DOHH2 (cell line): ENCODE measurements around the gene NUDT19.

Source experiments
- H3F3A ChIP-seq: fragments of 200-600 bp; sonication (generic), shearing (Covaris generic); 2 replicates; pipeline ENCODE4 v1.6.0; 2016; ENCODE audit warnings: antibody characterized with exemption, mild to moderate bottlenecking; ENCODE audit not compliant: control insufficient read depth, insufficient read depth
- H3K27ac ChIP-seq: fragments of 200-600 bp; sonication (generic); 2 replicates; pipeline ENCODE4 v1.5.1; 2014; ENCODE audit warnings: low read depth, mild to moderate bottlenecking, low read length, moderate library complexity
- H3K27me3 ChIP-seq: fragments of 200-600 bp; sonication (generic); 2 replicates; pipeline ENCODE4 v1.6.1; 2014; ENCODE audit warnings: mild to moderate bottlenecking, low read length, mixed read lengths; ENCODE audit not compliant: control insufficient read depth
- H3K36me3 ChIP-seq: fragments of 200-600 bp; sonication (generic); 2 replicates; pipeline ENCODE4 v1.6.1; 2014; ENCODE audit warnings: mild to moderate bottlenecking, low read length, moderate library complexity, mixed read lengths; ENCODE audit not compliant: control insufficient read depth
- H3K4me1 ChIP-seq: fragments of 200-600 bp; sonication (generic); 2 replicates; pipeline ENCODE4 v1.6.1; 2014; ENCODE audit warnings: mild to moderate bottlenecking, low read length, mixed read lengths; ENCODE audit not compliant: control insufficient read depth
- H3K4me2 ChIP-seq: fragments of 200-600 bp; sonication (generic); 2 replicates; pipeline ENCODE4 v1.6.0; 2014; ENCODE audit warnings: mild to moderate bottlenecking, low read length, moderate library complexity
- H3K4me3 ChIP-seq: fragments of 200-600 bp; sonication (generic); 2 replicates; pipeline ENCODE4 v1.5.1; 2014; ENCODE audit warnings: mild to moderate bottlenecking, low read length, mixed read lengths
- H3K79me2 ChIP-seq: fragments of 200-600 bp; sonication (generic); 2 replicates; pipeline ENCODE4 v1.6.1; 2014; ENCODE audit warnings: mild to moderate bottlenecking, low read length, mixed read lengths; ENCODE audit not compliant: control insufficient read depth
- H3K9me2 ChIP-seq: fragments of 200-600 bp; sonication (generic); replicated peaks from 2 replicates; pipeline ENCODE4 v1.6.1; 2014; ENCODE audit warnings: mild to moderate bottlenecking, low read length, mixed read lengths; ENCODE audit not compliant: control insufficient read depth
- H3K9me3 ChIP-seq: fragments of 200-600 bp; sonication (generic); 2 replicates; pipeline ENCODE4 v1.6.1; 2014; ENCODE audit warnings: antibody characterized with exemption, low read length, mixed read lengths; ENCODE audit not compliant: control insufficient read depth, insufficient read depth
- H4K20me1 ChIP-seq: fragments of 200-600 bp; sonication (generic); 2 replicates; pipeline ENCODE4 v1.6.0; 2014; ENCODE audit warnings: low read depth, mild to moderate bottlenecking, antibody characterized with exemption, low read length, moderate library complexity; ENCODE audit not compliant: control insufficient read depth, insufficient read depth
- EZH2phosphoT487 ChIP-seq: fragments of 200-600 bp; sonication (generic); IDR thresholded peaks from 2 replicates; pipeline ENCODE4 v1.6.1; 2017; ENCODE audit warnings: borderline replicate concordance, mild to moderate bottlenecking, antibody characterized with exemption, low read length, moderate library complexity, mixed read lengths
- TF ChIP-seq, protein P1 (sequence below): fragments of 200-600 bp; sonication (generic); IDR thresholded peaks from one replicate; pipeline ENCODE4 v1.5.1; 2014; ENCODE audit warnings: antibody characterized with exemption, mild to moderate bottlenecking, low read depth, low read length; ENCODE audit not compliant: poor library complexity, severe bottlenecking

NUDT19 gene

GRCh38 chr19:32691291-32691951, at the start of gene NUDT19:
NUDT19 (plus strand) TSS chr19:32691821; CDS start chr19:32691961, 140 bp downstream.
- Histone ChIP-seq H3K4me3 (peak within 1 kb of the TSS; percentile 99), H3K4me1 (peaks cover 37% of the 10 kb centered on the region), H3K9me2 (no peaks in the 10 kb centered on the region), H3K36me3 (peaks cover 36% of the 10 kb centered on the region), H3K9me3 (peaks cover 8% of the 10 kb centered on the region; the same call in 1 of the 2 replicates), H3K4me2 (peak within 1 kb of the TSS; percentile 98), H3F3A (0 out of 2 replicates have a peak, but pooled peaks cover 4% of the 10 kb centered on the region), H3K27me3 (no peaks in the 10 kb centered on the region), H3K79me2 (peaks cover 58% of the 10 kb centered on the region), H3K27ac (peak within 1 kb of the TSS; percentile 50), H4K20me1 (no peaks in the 10 kb centered on the region)
- no peak for TF ChIP-seq EZH2phosphoT487
- TF ChIP-seq, protein P1, sequence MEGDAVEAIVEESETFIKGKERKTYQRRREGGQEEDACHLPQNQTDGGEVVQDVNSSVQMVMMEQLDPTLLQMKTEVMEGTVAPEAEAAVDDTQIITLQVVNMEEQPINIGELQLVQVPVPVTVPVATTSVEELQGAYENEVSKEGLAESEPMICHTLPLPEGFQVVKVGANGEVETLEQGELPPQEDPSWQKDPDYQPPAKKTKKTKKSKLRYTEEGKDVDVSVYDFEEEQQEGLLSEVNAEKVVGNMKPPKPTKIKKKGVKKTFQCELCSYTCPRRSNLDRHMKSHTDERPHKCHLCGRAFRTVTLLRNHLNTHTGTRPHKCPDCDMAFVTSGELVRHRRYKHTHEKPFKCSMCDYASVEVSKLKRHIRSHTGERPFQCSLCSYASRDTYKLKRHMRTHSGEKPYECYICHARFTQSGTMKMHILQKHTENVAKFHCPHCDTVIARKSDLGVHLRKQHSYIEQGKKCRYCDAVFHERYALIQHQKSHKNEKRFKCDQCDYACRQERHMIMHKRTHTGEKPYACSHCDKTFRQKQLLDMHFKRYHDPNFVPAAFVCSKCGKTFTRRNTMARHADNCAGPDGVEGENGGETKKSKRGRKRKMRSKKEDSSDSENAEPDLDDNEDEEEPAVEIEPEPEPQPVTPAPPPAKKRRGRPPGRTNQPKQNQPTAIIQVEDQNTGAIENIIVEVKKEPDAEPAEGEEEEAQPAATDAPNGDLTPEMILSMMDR = no peak

DNA sequence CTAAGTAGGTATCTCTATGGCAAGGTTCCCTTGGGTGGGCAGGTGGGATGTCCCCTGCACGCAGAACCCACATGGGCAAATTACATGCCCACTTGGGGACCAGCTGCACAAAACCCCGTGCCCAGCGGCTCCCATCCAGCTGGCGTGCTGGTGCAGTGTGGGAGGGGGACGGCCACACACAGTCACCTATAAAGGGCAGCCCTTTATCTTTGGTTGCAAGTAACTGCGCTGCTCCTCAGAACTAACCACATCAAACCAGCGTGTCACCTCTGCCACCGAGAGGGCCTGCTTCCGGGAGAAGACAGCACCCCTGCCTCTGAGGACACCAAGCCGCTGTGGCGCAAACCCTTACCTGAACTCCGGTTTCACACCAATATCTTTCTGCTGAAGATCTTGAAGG, 48.9 kb upstream of the NUDT19 start:
- Histone ChIP-seq H3K27me3 (no peaks in the 10 kb centered on the region), H3K79me2 (no peaks in the 10 kb centered on the region), H4K20me1 (no peaks in the 10 kb centered on the region), H3K9me3 (no peaks in the 10 kb centered on the region), H3F3A (no peaks in the 10 kb centered on the region), H3K9me2 (no peaks in the 10 kb centered on the region), H3K36me3 (peaks cover 52% of the 10 kb centered on the region), H3K4me1 (no peaks in the 10 kb centered on the region), H3K4me2 (no peak overlapping the region), H3K4me3 (no peak overlapping the region), H3K27ac (no peak overlapping the region)
- no peak for TF ChIP-seq EZH2phosphoT487
- TF ChIP-seq, protein P1 = no peak

DNA sequence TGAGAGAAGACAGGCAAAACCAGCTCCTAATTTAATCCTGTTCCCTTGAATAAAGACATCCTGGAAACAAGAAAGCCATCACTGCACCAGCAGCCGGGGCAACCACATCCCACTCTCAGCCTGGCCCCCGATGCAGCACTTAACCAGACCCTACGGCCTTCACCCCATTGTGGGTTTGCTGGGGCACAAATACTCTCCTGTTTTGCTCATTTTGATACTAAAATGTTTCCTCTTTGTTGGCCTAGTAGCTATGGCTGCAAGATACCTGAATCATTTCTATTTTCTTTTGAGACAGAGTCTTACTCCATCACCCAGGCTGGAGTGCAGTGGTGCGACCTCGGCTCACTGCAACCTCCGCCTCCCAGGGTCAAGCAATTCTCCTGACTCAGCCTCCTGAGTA, 45.1 kb upstream of the NUDT19 start:
- no peak for TF ChIP-seq EZH2phosphoT487
- TF ChIP-seq, protein P1 = no peak
- H3F3A ChIP-seq = no peaks in the 10 kb centered on the region

More for the DNA sequence above, 45.1 kb upstream of the NUDT19 start:
- Histone ChIP-seq H3K4me3 (no peak overlapping the region), H3K79me2 (no peaks in the 10 kb centered on the region), H3K27me3 (no peaks in the 10 kb centered on the region), H3K9me3 (no peaks in the 10 kb centered on the region), H4K20me1 (no peaks in the 10 kb centered on the region), H3K9me2 (no peaks in the 10 kb centered on the region), H3K27ac (no peak overlapping the region), H3K36me3 (peaks cover 43% of the 10 kb centered on the region), H3K4me1 (no peaks in the 10 kb centered on the region), H3K4me2 (no peak overlapping the region)
